Breast epithelium (tissue), 3 donors: ENCODE results near the gene MED31.

ENCODE experiments used
- CTCF ChIP-seq, 3 donors: fragments of 450-650 bp; IDR thresholded peaks; one replicate each; pipeline ENCODE4 v1.5.1; 2016 to 2017; ENCODE audit warnings: antibody characterized with exemption in 3 of 3, mild to moderate bottlenecking in 3 of 3, moderate library complexity in 3 of 3
- POLR2A ChIP-seq: fragments of 450-650 bp; IDR thresholded peaks from one replicate; pipeline ENCODE4 v1.6.1; 2016; ENCODE audit warnings: antibody characterized with exemption, mild to moderate bottlenecking, moderate library complexity
- POLR2AphosphoS5 ChIP-seq, 3 donors: sonication (generic); formaldehyde crosslinking; IDR thresholded peaks; one replicate each; pipeline ENCODE4 v1.6.1; 2017; ENCODE audit warnings: antibody characterized with exemption in 3 of 3

GRCh38 chr17:6643451-6644125 lies 7.8 kb downstream of the MED31 start:
- TF ChIP-seq POLR2A (no peak), POLR2AphosphoS5 (IDR thresholded peaks at IDR 0.05) (no peak), CTCF (IDR thresholded peaks at IDR 0.05) (no peak)
